ENCODE results near the gene POLR2J3.
"Not testable (repeated sequence)": the region's sequence is repeated elsewhere in the genome, so short reads cannot be mapped to it uniquely, and the experiment has no call there.

- not testable (repeated sequence) for TF ChIP-seq POLR2A, CTCF (IDR thresholded peaks at IDR 0.05)
These were observed 11.1 kb upstream of the POLR2J3 start for GRCh38 chr7:102583495-102583894.

Data from stomach (tissue), 4 donors.